Epidermal melanocyte (primary cell): Measurements from ENCODE around the gene KCND2.
"Not testable (repeated sequence)": the region's sequence is repeated elsewhere in the genome, so short reads cannot be mapped to it uniquely, and the experiment has no call there.

Experiments used
- DNase-seq: peaks from one replicate; pipeline ENCODE4 v3.0.0; 2011; ENCODE audit warnings: low spot score; ENCODE audit not compliant: insufficient read length

KCND2 gene

GRCh38 chr7:120741371-120742042, 468.5 kb downstream of the KCND2 start:
- DNase-seq = no peak

GRCh38 chr7:120742372-120742771, 469.4 kb downstream of the KCND2 start:
- DNase-seq = no peak

- no peak for DNase-seq
These were observed 470.2 kb downstream of the KCND2 start for GRCh38 chr7:120743128-120743527.

GRCh38 chr7:120760050-120760449, 487.1 kb downstream of the KCND2 start:
- no peak for DNase-seq

GRCh38 chr7:120760851-120761250, 487.9 kb downstream of the KCND2 start:
- no peak for DNase-seq

GRCh38 chr7:120770206-120770605, 497.2 kb downstream of the KCND2 start:
- DNase-seq = no peak

- DNase-seq = no peak
These were observed 501.5 kb downstream of the KCND2 start for GRCh38 chr7:120774481-120774880.

GRCh38 chr7:120775755-120776154, 502.8 kb downstream of the KCND2 start:
- DNase-seq = no peak

GRCh38 chr7:120779078-120779477, 506.1 kb downstream of the KCND2 start:
- not testable (repeated sequence) for DNase-seq

- DNase-seq = not testable (repeated sequence)
These were observed 507.5 kb downstream of the KCND2 start for GRCh38 chr7:120780451-120780850.

GRCh38 chr7:120780938-120781337, 508.0 kb downstream of the KCND2 start:
- no peak for DNase-seq

- DNase-seq = not testable (repeated sequence)
These were observed 508.9 kb downstream of the KCND2 start for GRCh38 chr7:120781924-120782323.

- no peak for DNase-seq
These were observed 510.3 kb downstream of the KCND2 start for GRCh38 chr7:120783273-120783672.

- no peak for DNase-seq
These were observed 510.7 kb downstream of the KCND2 start for GRCh38 chr7:120783721-120784120.

- DNase-seq = no peak
These were observed 512.1 kb downstream of the KCND2 start for GRCh38 chr7:120785095-120785494.

GRCh38 chr7:120792091-120792860, 519.3 kb downstream of the KCND2 start:
- DNase-seq = peak; percentile 34

GRCh38 chr7:120792861-120793130, 519.8 kb downstream of the KCND2 start:
- DNase-seq = no peak

- no peak for DNase-seq
These were observed 520.4 kb downstream of the KCND2 start for GRCh38 chr7:120793213-120793936.

GRCh38 chr7:120794106-120794729, 521.2 kb downstream of the KCND2 start:
- no peak for DNase-seq

GRCh38 chr7:120797026-120797645, 524.2 kb downstream of the KCND2 start:
- no peak for DNase-seq

GRCh38 chr7:120799147-120799546, 526.2 kb downstream of the KCND2 start:
- no peak for DNase-seq
